ENCODE results near the gene TPCN2. TPM values are rescaled to one million over a fixed set of nuclear protein-coding genes. Genes with fewer than 3 reads are reported as not detected.

TPCN2 gene
- total RNA-seq, 1 experiment from 2014 or later = 20.6 TPM

DNA sequence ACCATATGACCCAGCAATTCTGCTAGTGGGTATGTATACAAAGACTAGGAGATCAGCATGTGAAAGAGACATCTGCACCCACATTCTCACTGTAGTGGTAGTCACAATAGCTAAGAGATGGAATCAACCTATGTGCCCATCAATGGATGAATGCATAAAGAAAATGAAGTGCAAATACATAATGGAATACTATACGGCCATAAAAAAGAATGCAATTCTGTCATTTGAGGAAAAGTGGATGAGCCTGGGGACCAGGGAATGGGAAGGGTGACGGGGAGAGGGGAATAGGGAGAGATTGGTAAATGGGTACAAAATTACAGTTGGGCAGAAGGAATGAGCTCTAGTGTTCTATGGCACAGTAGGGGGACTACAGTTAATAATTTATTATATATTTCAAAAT, 80.3 kb downstream of the TPCN2 start:
- intact Hi-C loops (cut with micrococcal nuclease; ENCODE audit: unreplicated experiment) = loop anchor here (5.0 kb wide), 1 partner anchor 513 kb away; the partner anchor contains the start of gene CCND1
- Histone ChIP-seq H3K27me3 (ENCODE audit: control insufficient read depth, insufficient read depth, low read length) (no peaks in the 10 kb centered on the region), H3K36me3 (ENCODE audit: control insufficient read depth, insufficient read depth, low read length) (no peaks in the 10 kb centered on the region), H3K27ac (ENCODE audit: low read length) (no peak overlapping the region), H3K9me3 (ENCODE audit: control insufficient read depth, insufficient read depth, low read depth, low read length) (peaks cover 8% of the 10 kb centered on the region; the same call in 1 of the 2 replicates), H3K4me1 (ENCODE audit: control insufficient read depth, insufficient read depth, low read length) (peaks cover 43% of the 10 kb centered on the region), H3K4me3 (ENCODE audit: low read depth in 2 of 2, low read length in 2 of 2) (no peak overlapping the region)
- DNase-seq (ENCODE audit: low read depth, low spot score) (no peak), ATAC-seq (no peak)
- ChIA-PET CTCF (no interaction called here), POLR2A (no interaction called here)
- TF ChIP-seq, protein P1, sequence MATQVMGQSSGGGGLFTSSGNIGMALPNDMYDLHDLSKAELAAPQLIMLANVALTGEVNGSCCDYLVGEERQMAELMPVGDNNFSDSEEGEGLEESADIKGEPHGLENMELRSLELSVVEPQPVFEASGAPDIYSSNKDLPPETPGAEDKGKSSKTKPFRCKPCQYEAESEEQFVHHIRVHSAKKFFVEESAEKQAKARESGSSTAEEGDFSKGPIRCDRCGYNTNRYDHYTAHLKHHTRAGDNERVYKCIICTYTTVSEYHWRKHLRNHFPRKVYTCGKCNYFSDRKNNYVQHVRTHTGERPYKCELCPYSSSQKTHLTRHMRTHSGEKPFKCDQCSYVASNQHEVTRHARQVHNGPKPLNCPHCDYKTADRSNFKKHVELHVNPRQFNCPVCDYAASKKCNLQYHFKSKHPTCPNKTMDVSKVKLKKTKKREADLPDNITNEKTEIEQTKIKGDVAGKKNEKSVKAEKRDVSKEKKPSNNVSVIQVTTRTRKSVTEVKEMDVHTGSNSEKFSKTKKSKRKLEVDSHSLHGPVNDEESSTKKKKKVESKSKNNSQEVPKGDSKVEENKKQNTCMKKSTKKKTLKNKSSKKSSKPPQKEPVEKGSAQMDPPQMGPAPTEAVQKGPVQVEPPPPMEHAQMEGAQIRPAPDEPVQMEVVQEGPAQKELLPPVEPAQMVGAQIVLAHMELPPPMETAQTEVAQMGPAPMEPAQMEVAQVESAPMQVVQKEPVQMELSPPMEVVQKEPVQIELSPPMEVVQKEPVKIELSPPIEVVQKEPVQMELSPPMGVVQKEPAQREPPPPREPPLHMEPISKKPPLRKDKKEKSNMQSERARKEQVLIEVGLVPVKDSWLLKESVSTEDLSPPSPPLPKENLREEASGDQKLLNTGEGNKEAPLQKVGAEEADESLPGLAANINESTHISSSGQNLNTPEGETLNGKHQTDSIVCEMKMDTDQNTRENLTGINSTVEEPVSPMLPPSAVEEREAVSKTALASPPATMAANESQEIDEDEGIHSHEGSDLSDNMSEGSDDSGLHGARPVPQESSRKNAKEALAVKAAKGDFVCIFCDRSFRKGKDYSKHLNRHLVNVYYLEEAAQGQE (IDR thresholded peaks at IDR 0.05; ENCODE audit: insufficient read depth in 1 of 2, low read depth in 2 of 2, low read length in 1 of 2) = no peak
- no peak for TF ChIP-seq POLR2AphosphoS5 (IDR thresholded peaks at IDR 0.05; ENCODE audit: low read depth, low read length)
- TF ChIP-seq, protein P2, sequence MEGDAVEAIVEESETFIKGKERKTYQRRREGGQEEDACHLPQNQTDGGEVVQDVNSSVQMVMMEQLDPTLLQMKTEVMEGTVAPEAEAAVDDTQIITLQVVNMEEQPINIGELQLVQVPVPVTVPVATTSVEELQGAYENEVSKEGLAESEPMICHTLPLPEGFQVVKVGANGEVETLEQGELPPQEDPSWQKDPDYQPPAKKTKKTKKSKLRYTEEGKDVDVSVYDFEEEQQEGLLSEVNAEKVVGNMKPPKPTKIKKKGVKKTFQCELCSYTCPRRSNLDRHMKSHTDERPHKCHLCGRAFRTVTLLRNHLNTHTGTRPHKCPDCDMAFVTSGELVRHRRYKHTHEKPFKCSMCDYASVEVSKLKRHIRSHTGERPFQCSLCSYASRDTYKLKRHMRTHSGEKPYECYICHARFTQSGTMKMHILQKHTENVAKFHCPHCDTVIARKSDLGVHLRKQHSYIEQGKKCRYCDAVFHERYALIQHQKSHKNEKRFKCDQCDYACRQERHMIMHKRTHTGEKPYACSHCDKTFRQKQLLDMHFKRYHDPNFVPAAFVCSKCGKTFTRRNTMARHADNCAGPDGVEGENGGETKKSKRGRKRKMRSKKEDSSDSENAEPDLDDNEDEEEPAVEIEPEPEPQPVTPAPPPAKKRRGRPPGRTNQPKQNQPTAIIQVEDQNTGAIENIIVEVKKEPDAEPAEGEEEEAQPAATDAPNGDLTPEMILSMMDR (IDR thresholded peaks at IDR 0.05) = no peak
- no peak for TF ChIP-seq TCF7L2 (IDR thresholded peaks at IDR 0.05; ENCODE audit: low read depth, low read length)
- TF ChIP-seq SIN3A (IDR thresholded peaks at IDR 0.05; ENCODE audit: borderline replicate concordance, insufficient read depth, low read depth, low read length) = no peak
- no TSS peak for BruUV-seq (replicated peaks)
- in situ Hi-C loops (cut with HindIII; ENCODE audit: low pct_unique_long_range_greater_than_20kb, low sequenced_read_pairs) = no loop called here

DNA sequence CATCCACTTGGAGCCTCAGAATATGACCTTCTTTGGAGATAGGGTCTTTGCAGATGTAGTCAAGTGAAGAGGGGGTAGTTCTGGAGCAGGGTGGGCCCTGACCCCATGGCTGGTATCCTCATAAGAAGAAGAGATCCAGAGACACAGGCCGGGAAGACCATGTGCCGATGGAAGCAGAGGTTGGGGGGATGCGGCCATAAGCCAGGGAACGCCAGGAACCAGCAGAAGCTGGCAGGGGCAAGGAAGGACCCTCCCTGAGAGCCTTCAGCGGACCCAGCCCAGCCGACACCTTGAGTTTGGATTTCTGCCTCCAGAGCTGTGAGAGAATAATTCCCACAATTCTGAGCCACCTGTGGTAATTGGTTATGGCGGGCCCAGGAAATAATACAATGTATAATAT, 80.9 kb downstream of the TPCN2 start:
- ChIA-PET POLR2A (interaction anchor here (0.7 kb wide), 1 partner anchor 291 kb away, joined by 8 read pairs; no protein-coding TSS in a partner anchor), CTCF (no interaction called here)
- no TSS peak for BruUV-seq (replicated peaks)
- no peaks in the 10 kb centered on the region for H3K36me3 ChIP-seq (ENCODE audit: control insufficient read depth, insufficient read depth, low read length)
- peaks cover 8% of the 10 kb centered on the region; the same call in 1 of the 2 replicates for H3K9me3 ChIP-seq (ENCODE audit: control insufficient read depth, insufficient read depth, low read depth, low read length)
- intact Hi-C loops (cut with micrococcal nuclease; ENCODE audit: unreplicated experiment) (loop anchor here (5.0 kb wide), 1 partner anchor 513 kb away; the partner anchor contains the start of gene CCND1), in situ Hi-C loops (cut with HindIII; ENCODE audit: low pct_unique_long_range_greater_than_20kb, low sequenced_read_pairs) (no loop called here)
- H3K27me3 ChIP-seq (ENCODE audit: control insufficient read depth, insufficient read depth, low read length) = no peaks in the 10 kb centered on the region
- DNase-seq (ENCODE audit: low read depth, low spot score) (no peak), ATAC-seq (no peak)
- no peak overlapping the region for H3K27ac ChIP-seq (ENCODE audit: low read length)
- TF ChIP-seq SIN3A (IDR thresholded peaks at IDR 0.05; ENCODE audit: borderline replicate concordance, insufficient read depth, low read depth, low read length) (no peak), POLR2AphosphoS5 (IDR thresholded peaks at IDR 0.05; ENCODE audit: low read depth, low read length) (no peak), TCF7L2 (IDR thresholded peaks at IDR 0.05; ENCODE audit: low read depth, low read length) (no peak)
- TF ChIP-seq, protein P2 (IDR thresholded peaks at IDR 0.05) = no peak
- TF ChIP-seq, protein P1 (IDR thresholded peaks at IDR 0.05; ENCODE audit: insufficient read depth in 1 of 2, low read depth in 2 of 2, low read length in 1 of 2) = no peak
- H3K4me1 ChIP-seq (ENCODE audit: control insufficient read depth, insufficient read depth, low read length) = peaks cover 38% of the 10 kb centered on the region
- no peak overlapping the region for H3K4me3 ChIP-seq (ENCODE audit: low read depth in 2 of 2, low read length in 2 of 2)
